LNCaP clone FGC (cell line): ENCODE results near the gene ARMC9.

Experiments used
- DNase-seq: peaks from one replicate; pipeline ENCODE4 v3.0.0-alpha.2; 2011; ENCODE audit warnings: low read depth
- H3K4me3 ChIP-seq: 2 replicates; pipeline ENCODE4 v1.5.1; 2011; ENCODE audit warnings: mild to moderate bottlenecking, low read depth, low read length, control low read depth
- CTCF ChIP-seq: IDR thresholded peaks from 2 replicates; pipeline ENCODE4 v1.5.1; 2012; ENCODE audit warnings: mild to moderate bottlenecking; ENCODE audit not compliant: control insufficient read depth, insufficient read depth; ENCODE audit errors: extremely low read depth

ARMC9 gene

GRCh38 chr2:231263118-231263831 lies 64.8 kb downstream of the ARMC9 start:
- H3K4me3 ChIP-seq: no peak overlapping the region
- no peak for TF ChIP-seq CTCF
- no peak for DNase-seq

- TF ChIP-seq CTCF: no peak
- no peak overlapping the region for H3K4me3 ChIP-seq
- no peak for DNase-seq
Observed at GRCh38 chr2:231270221-231271114, 72.0 kb downstream of the ARMC9 start.

- H3K4me3 ChIP-seq: no peak overlapping the region
- no peak for TF ChIP-seq CTCF
- no peak for DNase-seq
Observed at GRCh38 chr2:231272991-231273390, 74.6 kb downstream of the ARMC9 start.

GRCh38 chr2:231276987-231277386 lies 78.6 kb downstream of the ARMC9 start:
- no peak for TF ChIP-seq CTCF
- DNase-seq: no peak
- no peak overlapping the region for H3K4me3 ChIP-seq

- DNase-seq: no peak
- no peak overlapping the region for H3K4me3 ChIP-seq
- no peak for TF ChIP-seq CTCF
Observed at GRCh38 chr2:231277962-231278361, 79.5 kb downstream of the ARMC9 start.

GRCh38 chr2:231278868-231279267 lies 80.4 kb downstream of the ARMC9 start:
- DNase-seq: no peak
- no peak overlapping the region for H3K4me3 ChIP-seq
- TF ChIP-seq CTCF: no peak
